ENCODE results near the gene BTN2A1.
"Not testable (repeated sequence)": the region's sequence is repeated elsewhere in the genome, so short reads cannot be mapped to it uniquely, and the experiment has no call there.

Gene BTN2A1

GRCh38 chr6:26493258-26493657, 35.5 kb downstream of the BTN2A1 start:
- DNase-seq (ENCODE audit: low read depth in 2 of 2): no peak

GRCh38 chr6:26494117-26494516, 36.4 kb downstream of the BTN2A1 start:
- no peak for DNase-seq (ENCODE audit: low read depth in 2 of 2)

GRCh38 chr6:26495281-26495680, 37.5 kb downstream of the BTN2A1 start:
- no peak for DNase-seq (ENCODE audit: low read depth in 2 of 2)

- no peak for DNase-seq (ENCODE audit: low read depth in 2 of 2)
Observed at GRCh38 chr6:26497610-26498009, 39.9 kb downstream of the BTN2A1 start.

GRCh38 chr6:26500102-26500501, 42.3 kb downstream of the BTN2A1 start, which contains the start of gene BTN1A1:
BTN1A1 (plus strand) TSS chr6:26500303; CDS start chr6:26501287, 984 bp downstream.
- DNase-seq (ENCODE audit: low read depth in 2 of 2): no peak

GRCh38 chr6:26501482-26501986, 43.8 kb downstream of the BTN2A1 start:
- DNase-seq (ENCODE audit: low read depth in 2 of 2): no peak

GRCh38 chr6:26502165-26502564, 44.4 kb downstream of the BTN2A1 start:
- no peak for DNase-seq (ENCODE audit: low read depth in 2 of 2)

GRCh38 chr6:26502626-26503025, 44.9 kb downstream of the BTN2A1 start:
- DNase-seq (ENCODE audit: low read depth in 2 of 2): no peak

GRCh38 chr6:26507658-26508057, 49.9 kb downstream of the BTN2A1 start:
- DNase-seq (ENCODE audit: low read depth in 2 of 2): no peak

GRCh38 chr6:26511033-26511432, 53.3 kb downstream of the BTN2A1 start:
- not testable (repeated sequence) for DNase-seq (ENCODE audit: low read depth in 2 of 2)

GRCh38 chr6:26514984-26515383, 57.2 kb downstream of the BTN2A1 start:
- DNase-seq (ENCODE audit: low read depth in 2 of 2): no peak

GRCh38 chr6:26516481-26517427, 59.0 kb downstream of the BTN2A1 start:
- DNase-seq (ENCODE audit: low read depth in 2 of 2): no peak
